Large intestine (tissue), 3 donors: ENCODE measurements around the gene SPIB. TPM values are rescaled to one million over a fixed set of nuclear protein-coding genes. Genes with fewer than 3 reads are reported as not detected.
"Not testable (repeated sequence)": the region's sequence is repeated elsewhere in the genome, so short reads cannot be mapped to it uniquely, and the experiment has no call there.

Experiments
- DNase-seq, 2 donors: peaks; one replicate each; pipeline versions ENCODE4 v3.0.0 to v3.0.0-alpha.2; 2013
- H3K27ac ChIP-seq: one replicate; pipeline ENCODE4 v1.5.1; 2013; ENCODE audit warnings: low read length
- H3K27me3 ChIP-seq: 2 replicates; pipeline ENCODE4 v1.6.1; 2013; ENCODE audit warnings: low read length; ENCODE audit not compliant: control insufficient read depth, insufficient read depth
- H3K36me3 ChIP-seq: 2 replicates; pipeline ENCODE4 v1.6.1; 2013; ENCODE audit warnings: low read length; ENCODE audit not compliant: control insufficient read depth, insufficient read depth
- H3K4me1 ChIP-seq: one replicate; pipeline ENCODE4 v1.6.1; 2013; ENCODE audit warnings: low read length; ENCODE audit not compliant: control insufficient read depth, insufficient read depth
- H3K4me3 ChIP-seq: one replicate; pipeline ENCODE4 v1.5.1; 2013; ENCODE audit warnings: low read length
- H3K9me3 ChIP-seq: one replicate; pipeline ENCODE4 v1.6.1; 2013; ENCODE audit warnings: mild to moderate bottlenecking, low read depth, low read length, moderate library complexity; ENCODE audit not compliant: control insufficient read depth
- WGBS: methylation state at CpG from one replicate; pipeline ENCODE4 v1.1.5; 2013; ENCODE audit warnings: low lambda C conversion rate; ENCODE audit not compliant: insufficient coverage; 5-methylcytosine and 5-hydroxymethylcytosine counted together
- polyA plus RNA-seq: library from polyadenylated mRNA; unstranded; fragments of 120-200 nt; gene quantifications from one replicate; pipeline ENCODE4 v1.2.1, GENCODE V29; 2013

Gene SPIB
- polyA plus RNA-seq, 1 donor, result 13.5 TPM

DNA sequence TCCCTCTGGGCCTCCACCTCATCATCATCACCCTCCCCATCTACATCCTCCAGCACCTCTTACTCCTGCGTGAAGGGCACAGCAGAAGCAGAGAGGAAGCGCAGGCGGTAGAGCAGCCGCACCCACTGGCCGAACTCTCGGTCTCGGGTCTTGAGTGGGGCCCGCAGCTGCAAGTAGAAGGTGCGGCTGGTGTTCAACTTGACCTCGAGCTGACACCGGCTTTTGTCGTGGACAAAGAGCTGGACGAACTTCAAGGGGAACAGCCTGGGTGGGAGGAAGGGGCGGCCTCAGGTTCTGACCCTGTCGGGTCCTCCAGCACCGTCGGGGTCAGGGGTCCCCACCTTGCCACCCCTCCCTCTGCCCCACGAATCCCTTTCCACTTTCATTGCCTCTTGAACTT is 48.8 kb downstream of the SPIB start:
- H3K9me3 ChIP-seq, result no peaks in the 10 kb centered on the region
- 80% methylated on average over 1 of the region's 18 CpGs for WGBS

GRCh38 chr19:50468818-50469217 is 50.1 kb downstream of the SPIB start:
- 100% methylated on average over 2 of the region's 6 CpGs for WGBS
- H3K4me3 ChIP-seq, result no peak overlapping the region

More for the DNA sequence above, 48.8 kb downstream of the SPIB start:
- Histone ChIP-seq H3K36me3 (no peaks in the 10 kb centered on the region), H3K27ac (no peak overlapping the region), H3K27me3 (no peaks in the 10 kb centered on the region), H3K4me3 (no peak overlapping the region), H3K4me1 (peaks cover 9% of the 10 kb centered on the region)
- DNase-seq, result no peak

GRCh38 chr19:50473336-50473735 is 54.6 kb downstream of the SPIB start:
- DNase-seq, H3K4me3 ChIP-seq, H3K27ac ChIP-seq, H3K4me1 ChIP-seq, H3K27me3 ChIP-seq, H3K36me3 ChIP-seq: not testable (repeated sequence)
- H3K9me3 ChIP-seq, result peaks cover 13% of the 10 kb centered on the region
- WGBS, result 89% methylated on average over 1 of the region's 3 CpGs

More at GRCh38 chr19:50468818-50469217, 50.1 kb downstream of the SPIB start:
- H3K27ac ChIP-seq, result no peak overlapping the region
- DNase-seq, result no peak
- no peaks in the 10 kb centered on the region for H3K27me3 ChIP-seq
- peaks cover 9% of the 10 kb centered on the region for H3K4me1 ChIP-seq
- no peaks in the 10 kb centered on the region for H3K36me3 ChIP-seq
- H3K9me3 ChIP-seq, result no peaks in the 10 kb centered on the region

- Histone ChIP-seq H3K4me3 (no peak overlapping the region), H3K27ac (no peak overlapping the region), H3K4me1 (peaks cover 8% of the 10 kb centered on the region), H3K9me3 (peaks cover 21% of the 10 kb centered on the region), H3K36me3 (peaks cover 22% of the 10 kb centered on the region), H3K27me3 (no peaks in the 10 kb centered on the region)
- WGBS, result no CpG with 5 or more reads among the region's 12 CpGs
- no peak for DNase-seq
These were observed 56.4 kb downstream of the SPIB start for GRCh38 chr19:50475101-50475568.

- H3K36me3 ChIP-seq, result peaks cover 28% of the 10 kb centered on the region
- H3K27me3 ChIP-seq, result no peaks in the 10 kb centered on the region
- peaks cover 8% of the 10 kb centered on the region for H3K4me1 ChIP-seq
- H3K9me3 ChIP-seq, result peaks cover 21% of the 10 kb centered on the region
- H3K27ac ChIP-seq, result peak overlapping the region; percentile 32
- H3K4me3 ChIP-seq, result peak overlapping the region; percentile 27
- DNase-seq, result no peak
- no CpG with 5 or more reads among the region's 29 CpGs for WGBS
These were observed 57.0 kb downstream of the SPIB start for GRCh38 chr19:50475736-50476223.

DNA sequence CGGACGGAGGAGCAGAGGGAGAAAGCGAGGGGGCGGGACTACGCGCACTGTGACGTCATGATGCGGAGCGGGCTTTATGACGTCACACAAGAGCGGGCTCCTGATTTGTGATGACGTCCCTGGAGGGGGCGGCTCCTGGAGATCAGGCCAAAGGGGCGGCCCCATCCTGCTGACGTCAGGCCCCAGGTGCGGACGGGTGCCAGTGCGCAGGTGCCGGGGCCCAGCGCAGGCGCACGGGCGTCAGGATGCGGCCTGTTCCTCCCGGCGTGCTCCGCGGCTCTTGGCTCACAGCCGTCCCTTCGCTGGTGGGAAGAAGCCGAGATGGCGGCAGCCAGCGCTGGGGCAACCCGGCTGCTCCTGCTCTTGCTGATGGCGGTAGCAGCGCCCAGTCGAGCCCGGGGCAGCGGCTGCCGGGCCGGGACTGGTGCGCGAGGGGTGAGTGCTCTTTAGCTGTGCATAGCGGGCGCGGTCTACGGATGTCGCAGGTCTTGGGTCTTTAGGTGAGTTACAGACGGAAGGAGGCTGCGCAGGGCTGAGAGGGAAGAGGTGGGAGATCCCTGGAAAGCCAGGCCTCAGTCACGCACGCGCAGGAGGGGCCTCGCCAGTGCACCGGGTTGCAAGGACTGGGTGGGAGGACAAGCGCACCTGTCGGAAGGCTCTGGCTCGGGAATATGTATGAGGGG is 57.6 kb downstream of the SPIB start, which contains the start of the genes EMC10 and GARIN5A:
Gene EMC10 (plus strand): TSS at position 284 of the 683 bp plus-strand sequence. CDS start 38 bp downstream, at position 322.
Gene GARIN5A (minus strand): TSS at position 625 of the 683 bp plus-strand sequence. CDS start 460 bp downstream, at position 165.
- Histone ChIP-seq H3K9me3 (peaks cover 21% of the 10 kb centered on the region), H3K4me1 (peaks cover 8% of the 10 kb centered on the region), H3K36me3 (peaks cover 34% of the 10 kb centered on the region), H3K4me3 (peak within 1 kb of the TSS; percentile 95), H3K27me3 (no peaks in the 10 kb centered on the region), H3K27ac (peak within 1 kb of the TSS; percentile 93)
- no CpG with 5 or more reads among the region's 58 CpGs for WGBS
- DNase-seq, result peak; percentile 96

DNA sequence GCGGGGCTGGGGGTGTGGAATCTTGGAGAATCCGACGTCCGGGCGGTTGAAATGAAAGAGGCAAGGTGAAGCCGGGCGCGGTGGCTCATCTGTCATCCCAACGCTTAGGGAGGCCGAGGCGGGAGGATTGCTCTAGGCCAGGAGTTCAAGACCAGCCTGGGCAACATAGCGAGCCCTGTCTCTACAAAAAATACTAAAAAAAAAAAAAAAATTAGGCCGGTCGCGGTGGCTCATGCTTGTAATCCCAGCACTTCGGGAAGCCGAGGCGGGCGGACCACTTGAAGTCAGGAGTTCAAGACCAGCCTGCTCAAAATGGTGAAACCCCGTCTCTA is 58.1 kb downstream of the SPIB start:
- Histone ChIP-seq H3K36me3 (peaks cover 39% of the 10 kb centered on the region), H3K27ac (peak overlapping the region; percentile 93), H3K4me1 (peaks cover 8% of the 10 kb centered on the region), H3K9me3 (peaks cover 21% of the 10 kb centered on the region), H3K27me3 (no peaks in the 10 kb centered on the region), H3K4me3 (peak overlapping the region; percentile 95)
- DNase-seq, result no peak
- no CpG with 5 or more reads among the region's 20 CpGs for WGBS

DNA sequence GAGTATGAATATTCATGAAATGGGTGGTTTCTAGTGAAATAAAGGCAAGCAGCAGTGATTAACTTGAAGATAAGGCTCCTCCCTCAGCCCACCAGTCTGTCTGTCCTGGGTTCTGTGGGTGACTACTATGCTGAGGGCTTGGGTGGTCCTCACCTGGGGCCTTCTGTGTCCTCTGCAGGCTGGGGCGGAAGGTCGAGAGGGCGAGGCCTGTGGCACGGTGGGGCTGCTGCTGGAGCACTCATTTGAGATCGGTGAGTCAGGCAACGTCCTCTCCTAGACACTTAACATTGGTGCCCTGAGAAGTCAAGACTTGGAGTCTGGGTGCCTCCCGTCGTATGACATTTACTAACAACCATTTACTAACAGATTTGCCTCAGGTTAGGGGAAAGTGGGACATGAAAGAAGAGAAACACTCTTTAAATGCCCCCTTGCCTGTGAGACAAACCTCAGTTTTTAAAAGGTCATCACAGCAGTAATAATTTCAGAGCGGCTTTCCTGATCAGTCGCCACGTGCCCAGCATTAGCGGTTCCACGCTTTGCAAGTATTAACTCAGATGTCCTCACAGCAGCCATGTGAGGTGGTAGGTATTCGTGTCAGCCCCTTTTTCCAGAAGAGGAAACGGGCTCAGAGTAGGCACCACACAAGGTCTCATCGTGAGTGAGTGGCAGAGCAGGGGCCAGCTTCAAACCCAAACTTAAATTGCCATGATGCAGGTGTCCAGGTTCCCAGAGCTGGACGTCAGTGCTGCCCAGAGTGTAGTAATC is 59.2 kb downstream of the SPIB start:
- 97% methylated on average over 5 of the region's 17 CpGs for WGBS
- H3K4me3 ChIP-seq, result no peak overlapping the region
- H3K9me3 ChIP-seq, result peaks cover 21% of the 10 kb centered on the region
- H3K36me3 ChIP-seq, result peaks cover 48% of the 10 kb centered on the region
- DNase-seq, result no peak
- no peaks in the 10 kb centered on the region for H3K27me3 ChIP-seq
- no peak overlapping the region for H3K27ac ChIP-seq
- H3K4me1 ChIP-seq, result peaks cover 8% of the 10 kb centered on the region

- Histone ChIP-seq H3K9me3 (peaks cover 21% of the 10 kb centered on the region), H3K4me1 (peaks cover 8% of the 10 kb centered on the region), H3K4me3 (no peak overlapping the region), H3K36me3 (peaks cover 54% of the 10 kb centered on the region), H3K27me3 (no peaks in the 10 kb centered on the region), H3K27ac (no peak overlapping the region)
- no peak for DNase-seq
- no CpG with 5 or more reads among the region's 19 CpGs for WGBS
These were observed 60.4 kb downstream of the SPIB start for GRCh38 chr19:50478901-50479715.

DNA sequence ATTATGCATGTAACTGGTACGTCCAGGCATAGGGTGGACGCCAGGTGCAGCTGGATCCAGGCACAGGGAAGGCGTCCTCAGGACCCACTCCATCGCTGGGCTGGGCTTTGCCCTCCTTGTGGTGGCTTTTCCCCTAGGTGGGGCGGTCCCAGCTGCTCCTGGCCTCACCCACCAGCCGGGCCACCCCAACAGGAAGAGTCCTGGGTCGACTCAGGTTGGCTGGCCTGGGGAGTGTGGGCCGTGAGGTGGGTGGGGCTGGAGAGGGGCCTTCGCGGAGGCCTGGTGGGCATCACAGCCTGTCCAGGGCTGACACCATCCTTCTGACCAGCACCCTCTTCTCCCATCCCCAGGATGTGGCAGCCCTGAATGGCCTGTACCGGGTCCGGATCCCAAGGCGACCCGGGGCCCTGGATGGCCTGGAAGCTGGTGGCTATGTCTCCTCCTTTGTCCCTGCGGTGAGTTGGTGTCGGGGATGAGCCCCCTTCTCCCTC is 61.1 kb downstream of the SPIB start:
- H3K27ac ChIP-seq, result no peak overlapping the region
- H3K9me3 ChIP-seq, result peaks cover 21% of the 10 kb centered on the region
- H3K36me3 ChIP-seq, result peaks cover 54% of the 10 kb centered on the region
- H3K27me3 ChIP-seq, result no peaks in the 10 kb centered on the region
- WGBS, result no CpG with 5 or more reads among the region's 16 CpGs
- H3K4me3 ChIP-seq, result no peak overlapping the region
- peaks cover 8% of the 10 kb centered on the region for H3K4me1 ChIP-seq
- DNase-seq, result no peak
